GM18868 (cell line): Measurements from ENCODE around the gene RBM19.
"Not testable (repeated sequence)": the region's sequence is repeated elsewhere in the genome, so short reads cannot be mapped to it uniquely, and the experiment has no call there.

Source experiments
- ATAC-seq: cut with Tn5 transposase; IDR thresholded peaks from one replicate; pipeline ENCODE4 v1.9.1; 2021; ENCODE audit warnings: mild to moderate bottlenecking, moderate library complexity; ENCODE audit not compliant: unreplicated experiment

Gene RBM19

GRCh38 chr12:113908584-113909100 is 57.5 kb downstream of the RBM19 start:
- ATAC-seq: no peak

DNA sequence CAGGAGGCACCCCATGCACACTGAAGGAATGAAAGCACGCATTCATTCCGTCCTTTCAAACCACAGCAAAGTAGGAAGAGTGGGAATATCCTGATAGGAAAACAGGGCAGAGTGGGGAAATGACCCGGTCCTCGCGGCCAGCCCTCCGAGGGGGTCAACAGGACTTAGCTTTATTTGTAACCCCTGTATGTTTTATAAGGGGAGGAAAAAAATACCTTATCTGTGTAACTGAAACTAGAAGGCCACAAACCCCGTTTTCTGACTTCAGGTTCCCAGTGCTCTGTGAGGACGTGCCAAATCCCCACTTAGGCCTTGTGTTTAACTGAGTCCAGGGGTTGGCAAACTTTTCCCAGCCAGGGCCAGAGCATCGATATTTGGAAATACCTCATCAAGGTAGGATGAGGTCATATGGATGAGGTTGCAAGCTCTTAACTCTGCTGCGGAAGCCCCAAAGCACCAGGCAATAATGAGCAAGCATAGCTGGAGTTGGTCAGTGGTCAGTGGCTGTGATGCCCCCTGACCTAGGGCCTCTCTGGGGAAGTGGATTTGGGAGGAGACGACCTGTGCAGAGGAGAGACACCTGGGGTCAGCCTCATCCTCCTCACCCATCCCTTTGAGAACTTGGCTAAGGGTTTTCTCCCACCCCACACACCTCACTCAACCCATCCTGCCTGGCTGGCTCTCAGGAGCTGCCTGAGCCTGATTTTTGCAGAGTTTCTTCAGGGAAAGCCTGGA is 58.5 kb downstream of the RBM19 start:
- ATAC-seq: no peak

DNA sequence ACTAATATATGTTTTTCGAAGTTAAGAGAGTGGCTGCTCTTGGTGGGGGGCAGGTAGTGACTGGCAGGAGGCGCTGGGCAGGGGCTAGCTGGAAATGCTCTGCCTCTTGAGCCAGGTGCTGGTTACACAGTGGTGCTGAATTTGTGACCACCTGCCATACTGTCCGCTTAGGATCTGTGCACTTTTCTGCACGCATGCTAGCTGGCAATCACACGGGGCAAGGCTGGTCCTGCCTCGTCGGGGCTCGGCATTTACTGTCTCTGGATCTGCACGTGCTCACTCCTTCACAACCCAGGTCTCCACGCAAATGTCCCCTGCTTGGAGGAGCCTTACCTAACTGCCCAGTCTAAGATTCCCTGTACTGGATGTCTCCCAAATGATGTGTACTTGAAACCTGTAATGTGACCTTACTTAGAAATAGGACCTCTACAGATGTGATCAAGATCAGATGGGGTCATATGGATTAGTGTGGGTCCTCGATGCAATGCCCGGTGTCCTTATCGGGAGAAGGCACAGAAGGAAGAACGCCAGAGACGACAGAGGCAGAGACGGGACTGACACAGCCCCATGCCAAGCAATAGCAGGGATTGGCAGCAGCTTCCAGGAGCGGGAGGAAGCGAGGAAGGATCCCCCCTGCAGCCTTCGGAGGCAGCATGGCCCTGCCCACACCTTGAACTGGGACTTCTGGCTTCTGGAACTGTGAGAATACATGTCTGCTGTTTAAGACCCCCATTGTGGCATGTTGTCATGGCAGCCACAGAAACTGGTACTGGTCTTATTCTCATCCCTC is 59.5 kb downstream of the RBM19 start:
- no peak for ATAC-seq

GRCh38 chr12:113905829-113906228 is 60.3 kb downstream of the RBM19 start:
- ATAC-seq: no peak

DNA sequence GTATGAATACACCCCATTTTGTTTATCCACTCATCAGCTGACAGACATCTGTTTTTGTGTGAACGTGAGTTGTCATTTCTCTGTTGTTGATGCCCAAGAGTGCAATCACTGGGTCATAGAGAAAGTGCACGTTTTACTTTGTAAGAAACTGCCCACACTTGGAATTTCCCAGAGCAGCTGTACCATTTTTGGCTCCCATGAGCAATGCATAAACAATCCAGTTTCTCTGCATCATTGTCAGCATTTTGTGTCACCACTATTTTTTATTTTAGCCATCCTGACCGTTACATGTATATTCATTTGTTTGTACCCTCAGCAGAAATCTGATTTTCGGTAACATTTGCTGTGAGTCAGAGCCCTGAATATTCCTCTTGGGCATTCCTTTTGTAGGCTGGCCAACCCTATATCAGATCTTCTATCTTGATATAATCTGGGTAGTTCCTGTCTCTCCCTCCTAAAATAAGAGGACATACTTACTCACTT is 62.7 kb downstream of the RBM19 start:
- no peak for ATAC-seq

GRCh38 chr12:113901319-113901718 is 64.8 kb downstream of the RBM19 start:
- ATAC-seq: not testable (repeated sequence)

DNA sequence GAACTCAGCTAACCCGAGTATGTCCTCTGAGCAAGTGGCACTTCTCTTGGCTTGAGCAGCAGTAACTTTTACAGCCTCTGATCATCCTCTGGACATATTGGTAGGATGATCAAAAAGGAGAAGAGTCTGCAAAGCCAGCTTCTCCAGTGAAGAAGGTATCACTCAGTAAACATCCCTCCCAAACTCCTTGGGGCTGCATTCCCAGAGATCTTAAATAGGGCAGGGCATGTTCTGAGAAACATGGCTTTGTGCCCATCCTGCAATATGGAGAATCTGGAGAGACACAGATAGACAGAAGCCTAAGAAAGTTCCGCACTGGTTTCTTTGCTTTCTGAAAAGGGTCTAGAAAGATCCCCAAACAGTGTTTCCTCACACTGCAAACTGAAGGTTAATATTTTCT is 65.4 kb downstream of the RBM19 start:
- no peak for ATAC-seq

- no peak for ATAC-seq
Observed at GRCh38 chr12:113899561-113900471, 66.3 kb downstream of the RBM19 start.

GRCh38 chr12:113899042-113899560 is 67.0 kb downstream of the RBM19 start:
- no peak for ATAC-seq

DNA sequence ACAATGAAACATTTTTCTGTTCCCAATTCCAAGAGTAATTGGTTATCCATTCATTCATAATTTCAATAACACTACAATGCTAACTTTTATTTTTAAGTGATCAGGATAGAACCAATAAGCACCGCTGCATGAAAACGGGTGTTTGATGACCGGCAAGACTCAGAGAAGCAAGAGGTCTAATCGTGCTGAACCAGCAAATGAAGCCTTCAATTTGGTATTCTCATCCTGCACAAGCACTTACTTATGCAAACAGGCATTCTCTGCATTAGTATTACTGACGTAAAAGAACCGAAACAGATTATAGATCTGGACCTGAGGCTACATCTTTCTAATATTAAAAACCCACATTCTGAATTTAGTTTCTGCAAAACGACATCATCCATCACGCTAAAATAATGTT is 67.7 kb downstream of the RBM19 start:
- ATAC-seq: no peak

- ATAC-seq: no peak
Observed at GRCh38 chr12:113897406-113897805, 68.7 kb downstream of the RBM19 start.

DNA sequence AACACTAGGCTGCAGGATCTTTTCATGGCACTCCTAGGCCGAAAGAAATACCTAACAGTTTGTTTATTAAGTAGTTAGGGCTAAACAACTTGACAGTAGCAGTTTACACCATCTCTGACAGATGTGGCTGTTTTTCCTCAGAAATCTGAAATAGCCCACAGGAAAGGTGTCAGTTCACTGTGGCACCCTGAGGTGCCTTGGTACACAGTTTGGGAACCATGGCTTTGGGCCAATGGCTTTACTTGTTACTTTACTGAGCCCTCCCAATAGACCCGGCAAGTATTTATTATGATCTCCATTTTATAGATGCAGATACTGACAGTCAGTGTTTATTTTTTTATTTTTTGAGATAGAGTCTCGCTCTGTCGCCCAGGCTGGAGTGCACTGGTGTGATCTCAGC is 69.3 kb downstream of the RBM19 start:
- ATAC-seq: no peak

GRCh38 chr12:113896194-113896593 is 69.9 kb downstream of the RBM19 start:
- no peak for ATAC-seq

DNA sequence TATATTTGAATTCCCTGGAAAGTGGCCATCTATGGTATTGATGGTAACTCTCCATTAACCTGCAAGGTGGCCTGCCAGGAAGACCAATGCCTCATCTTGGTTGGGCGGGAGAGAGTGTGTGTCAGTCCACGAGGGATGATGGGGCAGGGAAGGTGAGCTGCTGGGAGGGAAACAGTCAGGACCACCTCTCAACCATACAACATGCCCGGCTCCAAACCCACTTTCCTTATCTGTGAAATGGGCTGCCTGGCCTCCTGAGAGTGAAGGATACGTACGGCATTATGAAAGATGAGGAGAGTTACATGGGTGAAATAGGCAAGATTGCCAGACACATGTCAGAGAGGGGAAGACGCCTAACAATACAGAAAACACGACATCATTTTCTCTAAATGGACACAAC is 70.9 kb downstream of the RBM19 start:
- ATAC-seq: no peak

DNA sequence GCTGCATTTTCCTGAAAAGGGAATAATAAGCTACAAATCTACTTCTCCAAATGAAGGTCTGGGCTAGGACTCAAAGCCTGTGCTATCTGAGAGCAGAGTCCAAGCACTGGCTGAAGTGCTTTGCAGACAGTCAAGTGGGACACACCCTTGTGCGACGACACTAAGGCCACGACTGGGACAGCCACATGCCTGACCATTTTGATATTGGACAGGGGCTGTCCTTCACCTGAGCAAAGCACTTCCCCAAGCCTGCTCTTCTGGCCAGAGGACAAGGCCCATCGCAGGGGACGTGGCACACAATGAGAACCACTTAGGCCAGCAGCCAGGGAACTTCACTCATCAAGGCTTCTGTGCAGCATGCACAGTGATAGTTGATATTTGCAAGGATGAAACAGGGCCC is 71.4 kb downstream of the RBM19 start:
- ATAC-seq: no peak

DNA sequence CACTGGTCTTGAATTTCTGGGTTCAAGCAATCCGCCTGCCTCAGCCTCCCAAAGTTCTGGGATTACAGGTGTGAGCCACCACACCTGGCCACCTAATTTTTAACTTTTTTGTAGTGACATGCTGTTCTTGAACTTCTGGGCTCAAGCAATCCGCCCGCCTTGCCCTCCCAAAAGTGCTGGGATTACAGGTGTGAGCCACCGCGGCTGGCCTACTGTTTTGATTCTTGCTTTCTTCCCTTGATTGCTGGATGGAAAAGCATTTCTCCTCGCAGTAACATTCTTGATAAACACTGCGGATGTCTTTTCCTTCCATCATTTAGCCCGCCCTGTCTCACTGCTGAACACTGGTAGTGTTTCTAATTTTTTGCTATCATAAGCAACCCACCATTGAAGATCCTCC is 72.9 kb downstream of the RBM19 start:
- ATAC-seq: no peak

DNA sequence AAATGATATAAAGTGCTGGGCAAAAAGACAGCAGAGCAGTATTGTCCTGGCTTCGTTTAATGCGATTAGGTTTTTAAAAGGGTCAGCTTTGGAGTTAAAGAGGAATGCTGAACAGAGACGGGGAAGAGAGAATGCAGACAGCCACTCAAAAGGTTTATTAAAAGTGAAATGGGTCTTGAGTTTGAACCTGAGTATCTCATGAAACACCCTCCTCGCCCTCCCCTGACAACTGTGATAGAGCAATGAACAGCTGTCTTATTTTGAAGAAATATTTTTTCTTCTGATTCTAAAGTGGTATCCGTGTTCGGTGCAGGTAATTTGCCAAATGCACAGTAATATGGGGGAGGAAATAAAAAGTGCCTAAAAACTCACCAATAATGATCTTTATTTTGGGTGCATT is 73.6 kb downstream of the RBM19 start:
- no peak for ATAC-seq

DNA sequence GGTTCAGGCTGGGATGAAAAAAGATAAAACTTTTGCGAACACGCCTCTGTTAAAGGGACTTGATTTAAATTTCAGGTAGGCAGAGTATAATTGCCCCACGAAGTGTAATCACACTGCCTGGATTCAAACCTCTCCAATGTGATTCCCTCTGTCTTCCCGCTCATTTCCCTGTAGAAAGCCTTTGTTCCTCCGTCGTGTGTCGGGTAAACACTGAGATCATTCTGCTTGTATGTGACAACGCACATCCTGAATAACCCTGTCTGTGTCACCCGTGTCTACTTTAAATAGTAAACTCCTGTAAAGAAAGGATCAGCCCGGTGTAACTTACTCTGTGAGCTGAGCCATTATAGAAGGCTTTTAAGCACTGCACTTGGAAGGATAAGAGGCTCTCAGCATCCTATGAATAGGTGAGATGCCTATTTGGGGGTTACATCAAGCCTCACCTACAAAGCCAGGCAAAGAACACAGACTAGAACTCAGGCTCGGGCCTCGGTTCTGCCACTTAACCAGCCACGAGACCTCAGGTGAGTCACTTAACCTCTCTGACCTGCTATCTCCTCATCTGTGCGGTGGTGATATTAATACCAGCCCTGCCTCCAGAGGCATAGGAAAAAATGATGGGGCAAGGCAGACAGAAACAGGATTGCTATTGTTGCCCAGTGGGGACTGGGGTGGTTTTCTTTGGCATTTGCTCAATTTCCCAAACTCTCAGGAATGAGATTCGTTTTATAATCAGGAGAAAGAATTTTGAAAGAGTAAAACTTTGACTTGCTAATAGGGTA is 74.2 kb downstream of the RBM19 start:
- ATAC-seq: no peak

DNA sequence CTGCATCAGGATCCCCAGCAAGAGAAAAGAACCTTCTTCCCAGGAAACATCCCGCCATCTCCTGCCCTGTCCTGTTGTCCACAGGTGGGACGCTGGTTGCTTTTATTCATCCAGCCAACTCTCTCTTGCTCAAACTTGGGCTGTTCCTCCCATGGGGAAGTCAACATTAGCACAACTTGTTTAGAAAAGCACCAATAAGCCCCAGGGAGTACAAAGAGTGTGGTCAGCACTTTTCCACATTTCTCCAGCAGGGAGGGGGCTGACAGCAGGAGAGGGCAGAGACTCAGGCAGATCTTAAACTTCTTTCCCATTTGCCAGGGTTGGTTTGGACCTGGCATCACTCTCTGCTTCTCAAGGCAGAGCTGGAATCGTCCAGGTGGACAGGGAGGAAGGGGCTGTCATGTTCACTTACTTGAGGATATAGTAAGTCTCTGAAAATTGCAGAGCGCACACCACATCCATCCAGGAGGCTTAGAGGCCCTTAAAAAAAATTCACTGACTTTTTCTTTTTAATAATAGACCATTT is 74.9 kb downstream of the RBM19 start:
- ATAC-seq: no peak
